GM19397 (cell line): ENCODE measurements around the gene MED14.

Experiments
- ATAC-seq: cut with Tn5 transposase; IDR thresholded peaks from one replicate; pipeline ENCODE4 v1.9.1; 2021; ENCODE audit warnings: mild to moderate bottlenecking, moderate library complexity; ENCODE audit not compliant: unreplicated experiment

MED14 gene

GRCh38 chrX:40729598-40730584 lies 5.5 kb downstream of the MED14 start:
- no peak for ATAC-seq

DNA sequence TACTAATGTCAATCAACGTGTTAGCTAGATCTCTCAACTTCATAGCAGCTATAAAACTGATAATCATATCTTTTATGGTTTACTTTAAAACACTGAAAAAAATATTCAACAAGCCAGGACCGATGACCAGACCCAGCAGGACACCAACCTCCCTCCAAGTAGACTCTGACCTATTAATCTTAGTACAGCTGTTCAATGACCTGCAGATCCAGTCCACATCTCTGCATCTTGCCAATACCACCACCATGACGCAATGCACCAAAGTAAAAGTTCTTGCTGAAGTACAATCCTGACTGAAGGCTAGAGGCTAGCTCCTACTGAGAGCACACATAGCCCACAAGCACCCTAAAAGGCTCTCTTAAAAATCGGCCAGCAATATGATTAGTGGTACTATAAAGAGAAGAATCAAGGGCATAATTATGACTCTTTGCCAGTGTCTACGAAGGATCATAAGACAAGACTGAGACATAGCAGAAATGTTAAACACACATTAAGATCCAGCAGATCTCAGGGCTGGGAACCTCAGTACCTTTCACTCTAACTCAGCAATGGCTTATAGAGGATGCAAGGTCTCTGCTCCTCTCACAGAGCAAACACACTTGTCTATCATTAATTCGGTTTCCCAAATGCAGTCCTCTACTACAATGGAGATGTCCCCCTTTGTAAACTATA lies 7.6 kb downstream of the MED14 start:
- ATAC-seq = no peak

- ATAC-seq = no peak
Measured at GRCh38 chrX:40727093-40727492, 8.2 kb downstream of the MED14 start.

DNA sequence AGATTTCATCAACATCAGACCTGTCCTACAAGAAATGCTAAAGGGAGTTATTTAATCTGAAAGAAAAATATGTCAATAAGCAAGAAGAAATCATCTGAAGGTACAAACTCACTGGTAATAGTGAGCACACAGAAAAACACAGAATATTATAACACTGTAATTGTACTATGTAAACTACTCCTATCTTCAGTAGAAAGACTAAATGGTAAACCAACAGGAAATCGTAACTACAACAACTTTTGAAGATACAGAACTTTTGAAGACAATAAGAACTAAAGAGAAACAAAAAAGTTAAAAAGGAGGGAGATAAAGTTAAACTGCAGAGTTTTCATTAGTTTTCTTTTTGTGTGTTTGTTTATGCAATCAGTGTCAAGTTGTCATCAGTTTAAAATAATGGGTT lies 12.4 kb downstream of the MED14 start:
- ATAC-seq = no peak

DNA sequence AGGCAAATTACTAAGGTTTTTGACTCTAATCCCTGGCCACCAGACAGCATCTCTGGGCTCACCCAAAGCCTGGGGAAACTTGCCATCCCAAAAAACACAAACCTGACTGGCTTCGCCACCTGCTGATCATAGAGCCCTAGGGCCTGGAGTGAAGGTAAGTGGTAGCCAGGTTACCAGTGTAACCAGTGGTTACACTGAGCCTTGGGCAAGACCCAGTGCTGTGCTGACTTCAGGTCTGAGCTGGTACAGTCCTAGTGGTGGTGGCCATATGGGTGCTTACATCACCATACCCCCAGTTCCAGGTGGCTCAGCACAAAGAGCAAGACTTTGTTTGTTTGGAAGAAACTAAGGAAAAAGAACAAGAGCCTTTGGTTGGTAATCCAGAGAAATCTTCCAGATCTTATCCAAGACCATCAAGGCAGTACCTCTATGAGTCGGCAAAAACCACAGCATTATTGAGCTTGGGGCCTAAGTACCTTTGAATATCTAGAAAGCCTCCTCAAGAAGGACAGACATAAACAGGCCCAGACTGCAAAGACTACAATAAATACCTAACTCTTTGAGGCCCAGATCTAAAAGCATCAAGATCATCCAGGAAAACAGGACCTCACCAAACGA lies 13.7 kb downstream of the MED14 start:
- ATAC-seq = no peak

GRCh38 chrX:40720792-40721191 lies 14.6 kb downstream of the MED14 start:
- no peak for ATAC-seq

DNA sequence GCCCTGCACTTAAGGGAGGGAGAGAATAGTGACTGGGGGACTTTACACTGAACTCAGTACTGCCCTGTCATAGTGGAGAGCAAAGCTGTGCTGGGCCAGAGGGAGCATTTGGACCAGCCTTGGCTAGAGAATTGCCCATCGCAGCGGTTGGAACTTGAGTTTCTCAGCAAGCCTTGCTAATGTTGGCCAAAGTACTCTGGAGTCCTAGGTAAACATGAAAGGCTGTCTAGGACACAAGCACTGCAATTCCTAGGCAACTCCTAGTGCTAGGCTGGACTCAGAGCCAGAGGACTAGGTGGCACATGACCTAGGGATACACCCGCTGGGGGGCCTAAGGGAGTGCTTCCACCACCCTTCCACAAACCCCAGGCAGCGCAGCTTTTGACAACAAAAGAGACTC lies 15.0 kb downstream of the MED14 start:
- ATAC-seq = no peak

GRCh38 chrX:40719731-40720130 lies 15.6 kb downstream of the MED14 start:
- no peak for ATAC-seq

- no peak for ATAC-seq
Measured at GRCh38 chrX:40719218-40719617, 16.1 kb downstream of the MED14 start.

DNA sequence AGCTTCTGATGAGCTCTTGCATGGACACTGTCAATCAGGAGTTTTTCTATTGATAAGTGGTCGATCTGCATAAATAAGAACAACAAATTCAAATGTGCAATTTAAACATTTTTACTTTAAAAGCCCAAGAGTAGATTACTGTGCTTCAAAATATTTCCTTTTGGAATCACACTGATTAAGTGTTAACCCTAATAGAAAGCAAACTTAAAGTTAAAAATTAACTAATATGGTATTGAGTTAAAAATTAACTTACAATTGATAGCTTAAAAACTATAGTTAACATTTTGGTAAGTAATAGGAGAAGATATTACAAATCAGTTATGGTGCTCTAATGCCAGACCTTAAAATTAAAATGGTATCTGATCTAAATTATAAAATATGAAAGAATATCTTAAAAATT lies 25.9 kb downstream of the MED14 start:
- no peak for ATAC-seq

DNA sequence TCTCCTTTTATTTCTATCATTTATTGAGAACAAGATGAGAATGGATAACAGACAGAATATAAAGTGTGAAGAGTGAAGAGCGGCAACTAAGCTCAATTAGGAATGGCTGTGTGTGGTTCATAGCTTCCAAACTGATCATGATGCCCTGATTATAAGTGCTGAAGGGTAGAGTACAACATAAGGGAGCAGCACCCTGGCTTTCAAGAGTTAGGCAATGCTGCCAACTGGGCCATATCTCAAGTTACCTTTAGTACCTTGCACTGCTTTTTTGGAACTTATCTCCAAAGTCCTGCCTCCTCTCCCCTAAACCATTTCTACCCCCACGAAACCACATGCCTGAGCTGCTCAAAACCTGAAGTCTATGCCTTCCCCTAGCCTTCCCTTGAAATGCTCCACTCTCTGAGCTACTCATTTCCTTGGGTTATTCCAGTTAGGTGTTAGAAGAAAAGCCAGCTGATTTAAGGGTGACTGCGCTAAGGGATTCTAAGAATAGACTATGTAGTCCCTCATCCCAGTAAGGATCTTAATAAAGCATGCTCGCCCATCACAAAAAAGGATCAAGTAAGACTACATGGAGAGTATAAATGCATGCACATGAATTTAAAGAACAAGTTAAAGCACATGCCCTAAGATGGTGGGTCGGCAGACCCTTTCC lies 29.6 kb downstream of the MED14 start:
- ATAC-seq = no peak

DNA sequence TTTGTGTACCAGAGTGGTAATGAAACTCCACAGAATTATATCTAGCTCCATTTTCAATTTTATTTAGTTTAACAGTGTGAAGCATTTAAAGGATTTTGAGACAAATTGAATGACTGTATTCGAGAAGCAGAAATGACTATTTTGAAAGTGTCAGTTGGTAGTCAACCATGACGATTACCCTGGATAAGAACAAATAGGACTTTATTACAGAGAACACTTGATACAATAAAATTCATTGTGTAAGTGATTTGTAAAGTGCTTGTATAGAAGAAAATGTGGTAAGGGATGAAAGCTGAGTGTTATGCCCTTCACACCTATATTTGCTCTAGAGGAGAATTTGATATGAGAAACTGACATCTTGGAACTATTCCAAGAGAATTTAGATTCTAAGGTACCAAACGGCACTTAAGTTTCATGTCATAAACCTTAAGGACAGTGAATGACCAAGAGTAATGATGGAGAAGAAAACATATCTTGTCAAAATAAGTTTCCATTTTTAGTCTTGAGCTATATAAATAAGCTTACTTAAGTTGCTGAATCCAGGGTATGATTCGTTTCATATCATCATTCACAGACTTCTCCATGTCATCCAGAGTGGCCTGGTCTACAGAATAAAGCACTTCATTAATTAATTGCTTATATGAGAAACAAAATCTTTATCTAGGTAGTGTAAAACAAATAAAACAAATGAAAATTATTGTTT lies 34.6 kb downstream of the MED14 start:
- no peak for ATAC-seq

DNA sequence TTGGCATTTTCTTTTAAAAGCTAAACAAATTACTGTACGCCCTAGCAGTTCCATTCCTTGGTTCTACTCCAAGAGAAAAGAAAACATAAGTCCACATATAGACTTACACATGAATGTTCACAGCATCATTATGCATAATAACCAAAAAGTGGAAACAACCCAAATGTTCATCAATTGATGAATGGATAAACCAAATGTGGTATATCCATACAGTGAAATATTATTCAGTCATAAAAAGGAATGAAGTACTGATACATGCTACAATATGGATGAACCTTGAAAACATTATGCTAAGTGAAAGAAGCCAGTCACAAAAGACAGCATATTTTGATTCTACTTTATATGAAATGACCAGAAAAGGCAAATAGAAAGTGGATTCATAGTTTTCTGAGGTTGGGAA lies 36.5 kb downstream of the MED14 start:
- ATAC-seq = no peak

GRCh38 chrX:40694802-40695201 lies 40.5 kb downstream of the MED14 start:
- ATAC-seq = no peak

DNA sequence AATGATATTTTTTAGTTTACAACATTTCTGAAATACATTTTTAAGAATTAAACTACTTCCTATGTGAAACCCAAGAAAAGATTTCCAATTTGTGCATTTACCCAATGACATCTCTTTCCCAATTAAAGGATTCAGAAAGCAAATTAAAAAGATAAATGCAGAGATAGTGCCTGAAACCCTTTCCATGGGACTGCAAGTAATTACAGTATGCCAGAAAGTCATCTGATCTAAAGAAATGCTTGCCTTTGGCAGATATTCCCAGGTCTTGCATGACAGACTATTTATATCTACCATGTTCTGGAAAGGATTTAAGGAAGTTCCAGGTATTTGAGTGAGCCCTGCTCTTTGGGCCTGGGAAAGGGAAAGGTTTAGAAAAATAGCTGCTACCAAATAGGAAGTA lies 46.4 kb downstream of the MED14 start:
- ATAC-seq = no peak

GRCh38 chrX:40687169-40687568 lies 48.2 kb downstream of the MED14 start:
- ATAC-seq = no peak

GRCh38 chrX:40685362-40685918 lies 49.9 kb downstream of the MED14 start:
- no peak for ATAC-seq

DNA sequence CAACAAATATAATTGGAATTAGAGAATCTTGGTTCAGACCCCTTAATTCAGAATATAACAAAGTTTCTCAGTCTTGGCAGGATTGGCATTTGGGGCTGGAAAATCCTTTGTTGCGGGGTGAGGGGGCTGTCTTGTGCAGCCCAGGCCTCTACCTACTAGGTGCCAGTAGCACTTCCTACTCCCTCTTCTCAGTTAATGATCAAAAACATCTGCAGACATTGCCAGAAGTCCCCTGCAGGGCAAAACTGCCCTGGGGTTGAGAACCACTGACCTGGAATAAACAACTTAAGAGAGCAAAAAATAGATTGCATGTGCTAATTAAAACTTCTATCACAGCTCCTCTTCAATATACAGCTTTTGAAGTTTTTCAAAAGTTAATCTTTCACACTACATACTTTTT lies 51.2 kb downstream of the MED14 start:
- no peak for ATAC-seq

GRCh38 chrX:40683245-40683644 lies 52.1 kb downstream of the MED14 start:
- ATAC-seq = no peak

GRCh38 chrX:40671126-40671525 lies 64.2 kb downstream of the MED14 start:
- ATAC-seq = no peak
